GM19240 (cell line): ENCODE data around the gene KIAA1217.

Source experiments
- DNase-seq: peaks from one replicate; pipeline ENCODE4 v3.0.0; 2011; ENCODE audit warnings: low spot score; ENCODE audit not compliant: insufficient read length

KIAA1217 gene

DNA sequence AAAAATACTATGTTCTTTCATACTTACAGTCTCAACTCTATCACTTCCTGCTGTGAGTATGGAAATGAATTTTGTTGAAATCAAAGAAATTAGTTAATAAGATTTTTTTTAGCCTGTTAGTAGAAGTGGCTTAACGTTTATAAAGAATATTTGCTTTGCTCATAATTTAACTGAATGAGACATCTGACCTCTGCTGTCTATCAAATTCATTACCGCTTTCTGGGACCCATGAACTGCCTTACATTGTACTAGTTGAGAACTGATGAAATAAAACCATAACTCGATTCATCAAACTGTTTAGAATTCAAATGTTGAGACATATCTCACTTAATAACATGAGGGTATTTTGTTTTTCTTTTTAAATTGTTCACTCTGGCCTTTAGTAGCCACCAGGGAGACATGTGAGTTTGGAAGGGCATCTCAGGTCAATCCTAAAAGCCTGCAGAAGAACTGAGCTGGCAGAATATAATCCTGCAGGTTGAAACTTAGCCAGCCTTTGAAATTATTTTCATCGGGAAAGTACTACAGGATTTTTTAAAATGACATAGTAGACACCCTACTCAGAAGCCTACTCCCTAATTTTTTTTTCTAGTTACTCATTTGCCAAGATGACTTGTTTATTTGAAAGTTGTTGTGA, 78.7 kb downstream of the KIAA1217 start:
- no peak for DNase-seq

DNA sequence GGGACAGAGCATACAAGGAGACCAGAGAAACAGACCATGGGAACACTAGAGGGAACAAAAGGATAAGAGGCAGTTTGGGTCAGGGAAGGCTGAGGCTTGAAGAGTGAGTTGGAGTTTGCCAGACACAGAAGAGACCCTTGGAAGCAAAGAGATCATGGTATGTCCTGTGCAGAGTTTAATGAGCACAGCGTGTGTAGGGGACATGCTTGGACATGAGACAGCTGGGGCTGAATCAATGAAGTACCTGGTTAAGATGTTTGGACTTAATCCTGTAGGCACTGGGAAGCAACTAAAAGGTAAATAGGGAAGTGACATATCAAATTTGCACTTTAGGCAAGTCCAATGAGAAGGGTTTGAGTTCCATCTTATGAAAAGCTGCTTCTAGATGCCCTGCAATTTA, 79.6 kb downstream of the KIAA1217 start:
- DNase-seq, result no peak

GRCh38 chr10:24289235-24289634, 80.3 kb downstream of the KIAA1217 start:
- no peak for DNase-seq

DNA sequence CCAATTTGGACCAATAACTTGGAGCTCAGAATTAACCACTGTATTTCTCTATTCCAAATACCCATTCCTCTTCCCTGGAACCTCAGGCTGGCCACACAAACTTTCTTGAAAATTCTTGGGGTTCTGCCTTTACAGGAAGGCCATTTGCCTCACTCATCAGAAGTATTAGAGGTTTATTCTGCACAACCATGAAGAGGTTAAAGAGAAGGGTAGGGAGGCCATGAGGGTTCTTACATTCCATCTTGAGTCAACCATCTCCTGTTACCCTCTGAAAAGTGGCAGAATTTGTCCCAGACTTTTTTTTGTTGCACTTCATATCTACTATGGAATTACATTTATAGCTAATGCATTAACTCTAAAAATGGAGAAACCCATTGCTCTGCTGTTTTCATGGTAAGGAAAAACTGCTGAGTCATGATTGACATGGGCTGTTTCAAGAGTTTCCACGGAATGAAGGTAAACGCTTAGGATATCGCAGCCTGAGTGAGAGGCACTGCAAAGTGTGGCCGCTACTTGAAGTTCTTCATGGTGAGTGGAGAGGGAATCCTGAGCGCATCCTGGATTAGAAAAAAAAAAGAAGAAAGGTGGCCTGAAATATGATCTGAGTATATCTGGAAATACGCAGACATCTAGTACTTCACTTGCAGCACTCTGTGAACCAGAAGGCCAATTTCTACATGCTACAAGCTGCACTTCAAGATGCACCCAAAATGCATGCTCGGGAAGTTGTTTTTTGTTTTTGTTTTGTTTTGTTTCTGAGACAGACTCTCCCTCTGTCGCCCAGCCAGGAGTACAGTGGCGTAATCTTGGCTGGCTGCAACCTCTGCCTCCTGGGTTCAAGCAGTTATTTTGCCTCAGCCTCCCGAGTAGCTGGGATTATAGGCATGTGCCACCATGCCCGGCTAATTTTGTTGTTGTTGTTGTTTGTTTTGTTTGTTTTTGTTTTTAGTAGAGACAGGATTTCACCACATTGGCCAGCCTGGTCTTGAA, 83.7 kb downstream of the KIAA1217 start:
- no peak for DNase-seq

DNA sequence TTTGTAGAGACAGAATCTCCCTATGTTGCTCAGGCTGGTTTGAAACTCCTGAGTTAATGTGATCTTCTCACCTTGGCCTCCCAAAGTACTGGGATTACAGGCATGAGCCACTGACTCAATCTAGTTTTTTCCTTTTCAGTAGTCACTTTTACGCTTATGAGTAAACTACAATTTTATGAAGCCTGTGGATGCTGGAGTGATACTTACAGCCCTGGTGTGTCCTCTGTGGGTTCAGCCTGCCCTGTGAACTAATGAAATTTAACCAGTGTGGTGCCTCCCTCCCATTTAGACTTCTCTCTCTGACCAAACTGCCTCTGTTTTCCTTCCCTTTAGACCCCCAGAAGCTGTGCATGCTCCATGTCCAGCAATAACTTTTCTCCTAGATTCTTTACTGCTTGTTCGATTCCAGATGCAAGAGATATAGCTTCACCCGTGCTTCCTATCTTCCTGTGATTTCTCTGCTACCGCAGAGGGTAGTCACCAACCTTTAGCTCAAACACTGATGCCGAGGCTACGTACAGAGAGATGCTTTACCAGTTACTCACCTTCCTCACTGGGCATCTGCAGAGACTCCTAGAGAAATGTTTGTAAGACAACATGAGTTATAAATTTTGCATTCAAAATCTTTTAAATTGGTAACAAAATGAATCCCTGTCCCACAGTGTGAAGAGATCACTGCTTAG, 90.8 kb downstream of the KIAA1217 start:
- DNase-seq, result no peak

GRCh38 chr10:24303522-24304310, 94.8 kb downstream of the KIAA1217 start:
- no peak for DNase-seq

DNA sequence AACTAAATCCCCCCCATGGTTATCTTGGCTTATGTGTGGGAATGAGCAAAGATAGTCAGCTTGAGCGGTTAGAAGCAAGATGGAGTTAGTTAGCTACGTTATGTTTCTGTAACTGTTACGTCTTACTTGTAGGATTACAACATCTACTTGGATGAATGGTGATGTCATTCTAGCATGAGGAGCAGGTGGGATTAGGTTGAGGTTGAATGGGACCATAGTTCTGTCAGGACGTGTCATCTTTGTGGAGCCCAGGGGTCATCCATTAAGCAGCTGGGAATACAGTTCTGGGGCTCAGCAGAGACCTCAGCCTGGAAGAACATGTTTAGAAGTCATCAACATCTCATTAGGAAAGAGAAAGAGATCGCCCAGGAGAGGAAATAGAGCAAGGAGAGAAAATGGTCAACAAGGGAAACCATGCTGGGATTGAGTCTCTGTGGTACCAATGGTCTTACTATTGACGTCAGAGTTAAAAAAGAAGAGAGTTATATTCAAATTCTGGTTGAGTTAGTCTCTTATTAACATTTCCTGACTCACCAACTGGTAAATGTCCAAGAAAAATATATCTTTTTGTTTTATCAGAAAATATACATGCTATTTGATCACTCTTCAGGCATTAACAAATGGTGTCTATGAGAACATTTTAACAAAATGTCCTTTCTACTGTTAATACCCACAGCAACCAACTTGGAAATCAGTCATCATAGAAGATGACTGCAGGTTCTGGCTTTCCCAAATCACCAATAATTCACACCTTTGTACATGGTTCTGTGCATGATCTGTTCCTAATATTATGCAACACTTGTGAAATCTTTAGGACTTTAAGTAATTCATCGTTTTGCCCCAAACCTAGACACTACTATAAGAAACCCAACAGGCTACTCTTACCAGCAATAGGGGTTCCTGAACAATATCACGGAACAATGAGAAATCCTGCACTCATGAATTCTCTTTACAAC, 96.9 kb downstream of the KIAA1217 start:
- no peak for DNase-seq

GRCh38 chr10:24306507-24306875, 97.6 kb downstream of the KIAA1217 start:
- DNase-seq, result no peak

DNA sequence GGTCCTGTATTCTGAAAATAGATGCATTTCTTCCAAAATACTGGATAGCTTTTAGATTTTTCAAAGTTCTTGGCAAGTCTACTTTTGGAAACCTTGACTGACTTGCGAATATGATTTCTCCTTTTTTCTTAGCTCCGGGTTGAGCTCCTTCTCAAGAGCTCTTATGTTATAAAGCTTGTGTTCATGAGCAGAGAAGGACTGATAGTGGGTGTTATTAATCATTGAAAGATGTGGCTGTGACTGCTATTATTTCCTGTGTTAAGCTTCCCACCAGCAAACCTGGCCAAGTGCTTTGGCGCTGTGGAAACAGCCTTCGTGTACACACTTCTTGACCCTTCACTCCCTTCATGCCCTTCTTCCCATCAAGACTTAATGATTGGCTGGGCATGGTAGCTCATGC, 98.2 kb downstream of the KIAA1217 start:
- no peak for DNase-seq

- no peak for DNase-seq
Measured at GRCh38 chr10:24307696-24308485, 99.0 kb downstream of the KIAA1217 start.

GRCh38 chr10:24310104-24310503, 101.2 kb downstream of the KIAA1217 start:
- DNase-seq, result no peak

DNA sequence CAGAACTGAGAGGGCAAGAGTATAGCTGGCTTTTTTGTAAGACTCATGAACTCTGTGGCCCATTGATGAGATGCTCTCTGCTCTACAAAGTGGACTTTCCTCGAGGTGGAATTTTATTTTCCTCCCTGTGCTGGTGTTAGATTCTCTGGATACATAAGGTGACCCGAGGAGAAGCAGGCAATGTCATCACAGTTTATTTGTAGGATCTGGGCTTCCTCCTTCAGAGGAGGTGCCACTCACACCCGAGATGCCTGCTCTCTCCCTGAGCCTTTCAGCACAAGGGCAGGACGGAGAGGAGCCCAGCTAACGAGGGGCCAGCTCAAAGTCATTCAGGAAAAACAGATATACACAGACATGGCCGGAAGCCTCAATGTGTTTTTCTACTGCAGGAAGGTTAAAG, 103.0 kb downstream of the KIAA1217 start:
- no peak for DNase-seq

DNA sequence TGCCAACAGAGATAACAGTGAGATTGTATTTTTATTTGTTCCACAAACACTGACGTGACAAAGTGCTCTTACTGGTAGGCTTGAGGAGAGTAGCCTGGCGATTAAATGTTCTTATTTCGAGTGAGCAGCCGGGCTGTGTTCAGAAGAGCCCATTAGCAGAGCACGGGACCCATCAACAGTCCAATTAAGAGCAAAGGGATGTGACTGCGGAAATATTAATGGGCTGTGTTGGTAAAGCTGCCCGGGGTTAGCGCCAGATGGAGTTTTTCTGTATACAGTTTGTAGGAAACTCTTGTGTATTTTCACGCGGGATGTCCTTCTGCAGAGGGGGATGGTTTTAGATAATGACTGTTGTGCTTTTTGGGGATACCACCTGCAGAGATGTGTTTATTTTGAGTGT, 104.3 kb downstream of the KIAA1217 start:
- no peak for DNase-seq

DNA sequence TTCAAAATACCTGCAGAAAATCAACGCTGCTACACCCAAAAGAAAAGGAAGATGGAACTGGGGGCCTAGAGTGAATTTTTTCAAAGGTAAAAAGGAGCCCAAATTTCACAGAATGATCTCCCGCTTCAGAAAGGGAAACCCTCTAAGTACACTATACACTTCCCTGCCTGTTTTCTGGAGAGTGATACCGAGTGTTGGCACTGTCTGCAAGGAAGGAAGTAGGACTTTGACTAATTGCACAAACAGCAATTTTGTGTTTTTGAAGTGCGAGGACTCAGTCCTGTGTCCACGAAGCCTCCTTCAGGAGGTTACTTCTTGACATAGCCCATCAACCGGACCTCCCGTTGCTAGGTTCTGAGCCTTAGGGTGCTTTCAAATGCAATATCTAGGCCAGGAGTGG, 106.3 kb downstream of the KIAA1217 start:
- DNase-seq, result no peak

GRCh38 chr10:24318517-24318916, 109.6 kb downstream of the KIAA1217 start:
- DNase-seq, result no peak

GRCh38 chr10:24320373-24320772, 111.4 kb downstream of the KIAA1217 start:
- DNase-seq, result no peak

DNA sequence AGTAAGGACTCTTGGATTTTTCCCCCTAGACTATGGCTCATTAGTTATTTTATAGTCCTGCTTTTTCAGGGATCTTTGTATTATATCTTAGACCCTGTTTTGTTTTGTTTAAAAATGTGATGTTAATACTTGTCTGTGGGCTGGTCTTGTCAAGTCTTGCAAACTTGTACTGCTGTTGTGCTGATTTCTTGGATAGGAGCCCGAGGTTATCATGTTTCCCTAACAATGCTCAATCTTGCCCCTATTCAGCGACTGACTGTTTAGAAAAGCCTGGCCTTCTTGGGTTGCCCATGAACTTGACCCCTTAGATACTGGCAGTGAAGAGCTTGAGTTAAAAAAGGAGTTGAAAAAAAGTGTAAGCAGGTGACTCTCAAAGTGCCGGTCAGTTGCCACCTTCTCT, 115.7 kb downstream of the KIAA1217 start:
- DNase-seq, result no peak

DNA sequence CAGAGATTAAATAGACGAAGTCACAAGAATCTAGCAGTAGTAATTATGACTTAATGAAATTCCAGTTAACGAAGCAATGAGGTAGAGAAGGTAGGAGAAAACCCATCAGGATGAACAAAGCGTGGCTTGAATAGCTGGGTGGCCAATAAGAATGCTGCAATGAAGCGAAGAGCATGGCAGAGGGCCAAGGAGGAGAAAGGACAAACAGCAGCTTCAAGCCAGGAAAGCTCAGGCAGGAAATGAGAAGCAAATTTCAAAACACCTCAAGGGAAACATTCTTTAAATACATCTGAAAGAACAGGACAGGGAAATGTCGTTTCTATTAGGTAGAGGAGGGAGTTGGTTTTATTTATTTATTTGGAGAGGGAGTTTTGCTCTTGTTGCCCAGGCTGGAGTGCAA, 122.5 kb downstream of the KIAA1217 start:
- DNase-seq, result no peak

DNA sequence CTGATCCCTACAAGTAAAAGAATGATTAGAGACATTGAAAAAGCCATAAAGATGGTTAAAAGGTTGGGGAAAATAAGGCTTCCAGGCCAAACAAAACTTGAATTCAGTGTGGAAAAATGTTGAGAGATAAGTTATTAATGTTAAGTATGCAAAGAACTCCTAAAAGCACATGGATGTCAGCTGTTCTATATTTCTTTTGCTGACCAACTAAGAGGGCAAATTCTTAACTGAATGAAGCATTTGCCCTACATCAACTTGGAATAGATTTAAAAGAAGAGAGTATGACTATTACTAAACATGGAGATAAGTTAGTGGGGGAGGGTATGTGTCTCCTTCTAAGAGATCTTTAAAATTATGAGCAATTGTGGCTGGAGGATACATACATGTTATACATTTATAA, 124.8 kb downstream of the KIAA1217 start:
- no peak for DNase-seq
